Activated CD8-positive, alpha-beta memory T cell treated with anti-CD3 and anti-CD28 coated beads for 36 hours (primary cell): ENCODE results near the gene ZNF467. TPM values are rescaled to one million over a fixed set of nuclear protein-coding genes. Genes with fewer than 3 reads are reported as not detected.

Experiments
- total RNA-seq, 2 experiments: library from RNA; stranded (reverse); gene quantifications; one replicate each; pipeline ENCODE4 v1.2.3, GENCODE V29; 2021

ZNF467 gene
- total RNA-seq, 2 experiments from 2014 or later = not detected

Other genes with a start within 250 kb of the ZNF467 start
- gene ZNF862, start 64.8 kb upstream of the ZNF467 start, total RNA-seq = 10 to 100 TPM; 11.0 to 11.1 TPM
- gene ATP6V0E2, start 100.4 kb upstream of the ZNF467 start, total RNA-seq = 10 to 100 TPM; 66.3 to 69.8 TPM